CD14-positive monocyte (primary cell): ENCODE results near the gene ACSL6. TPM values are rescaled to one million over a fixed set of nuclear protein-coding genes. Genes with fewer than 3 reads are reported as not detected.

Source experiments
- DNase-seq, 3 donors: peaks; one replicate each; pipeline ENCODE4 v3.0.0-alpha.2; 2011 to 2022
- H2AFZ ChIP-seq: 2 replicates; pipeline ENCODE4 v1.6.0; 2012; ENCODE audit warnings: mild to moderate bottlenecking, low read depth, low read length, inconsistent platforms; ENCODE audit not compliant: insufficient read depth, poor library complexity, severe bottlenecking
- H3K27ac ChIP-seq, 2 donors: 1 replicate in 1 of 2; 2 replicates in 1 of 2; pipeline ENCODE4 v1.5.1; 2012 to 2013; ENCODE audit warnings: low read length in 2 of 2, control low read depth in 1 of 2, inconsistent platforms in 1 of 2, low read depth in 1 of 2, mild to moderate bottlenecking in 1 of 2
- H3K27me3 ChIP-seq, 2 donors: one replicate each; pipeline versions ENCODE4 v1.6.0 to v1.6.1; 2011 to 2013; ENCODE audit warnings: low read length in 2 of 2; ENCODE audit not compliant: control insufficient read depth in 2 of 2, insufficient read depth in 2 of 2
- H3K36me3 ChIP-seq, 2 donors: replicated peaks in 1 of 2; 1 replicate in 1 of 2; 2 replicates in 1 of 2; pipeline versions ENCODE4 v1.5.1 to v1.6.1; 2012 to 2013; ENCODE audit warnings: low read length in 2 of 2, control low read depth in 1 of 2, inconsistent platforms in 1 of 2, mild to moderate bottlenecking in 1 of 2; ENCODE audit not compliant: insufficient read depth in 2 of 2, control insufficient read depth in 1 of 2
- H3K4me1 ChIP-seq, 2 donors: 1 replicate in 1 of 2; 2 replicates in 1 of 2; pipeline versions ENCODE4 v1.5.1 to v1.6.1; 2012 to 2013; ENCODE audit warnings: low read length in 2 of 2, control low read depth in 1 of 2, inconsistent platforms in 1 of 2, mild to moderate bottlenecking in 1 of 2, moderate library complexity in 1 of 2; ENCODE audit not compliant: insufficient read depth in 2 of 2, control insufficient read depth in 1 of 2
- H3K4me2 ChIP-seq: replicated peaks from 2 replicates; pipeline ENCODE3; 2012; ENCODE audit warnings: low read length, moderate library complexity, mild to moderate bottlenecking; ENCODE audit not compliant: poor library complexity, severe bottlenecking; ENCODE audit errors: extremely low read depth
- H3K4me3 ChIP-seq, 3 experiments: fragments of 200-600 bp in 1 of 3; sonication (generic) in 1 of 3; replicated peaks in 1 of 3; 1 replicate in 2 of 3; 2 replicates in 1 of 3; pipeline ENCODE4 v1.5.1; 2011 to 2013; ENCODE audit warnings: low read length in 3 of 3, mild to moderate bottlenecking in 3 of 3, control low read depth in 2 of 3, low read depth in 2 of 3, inconsistent platforms in 1 of 3, moderate library complexity in 1 of 3
- H3K79me2 ChIP-seq: 2 replicates; pipeline ENCODE4 v1.6.0; 2012; ENCODE audit warnings: mild to moderate bottlenecking, control low read depth, inconsistent platforms, low read length, moderate library complexity; ENCODE audit not compliant: insufficient read depth
- H3K9ac ChIP-seq: 2 replicates; pipeline ENCODE4 v1.6.0; 2017; ENCODE audit warnings: low read length, mild to moderate bottlenecking; ENCODE audit not compliant: insufficient read depth, poor library complexity, severe bottlenecking
- H3K9me3 ChIP-seq, 2 donors: replicated peaks in 1 of 2; 1 replicate in 1 of 2; 2 replicates in 1 of 2; pipeline versions ENCODE4 v1.5.1 to v1.6.1; 2012 to 2013; ENCODE audit warnings: low read length in 2 of 2, control low read depth in 1 of 2; ENCODE audit not compliant: control insufficient read depth in 1 of 2, insufficient read depth in 1 of 2
- H4K20me1 ChIP-seq: 2 replicates; pipeline ENCODE4 v1.6.0; 2012; ENCODE audit warnings: mild to moderate bottlenecking, low read length, control low read depth, moderate library complexity; ENCODE audit not compliant: insufficient read depth
- H3K27ac Mint-ChIP-seq, 7 donors: one replicate each; pipeline ENCODE4 v1.8.0; 2020; ENCODE audit warnings: mild to moderate bottlenecking in 7 of 7, mixed read lengths in 7 of 7, moderate library complexity in 6 of 7, inconsistent platforms in 2 of 7
- H3K27me3 Mint-ChIP-seq, 3 donors: one replicate each; pipeline ENCODE4 v1.8.0; 2021 to 2022; ENCODE audit warnings: low read depth in 3 of 3, mild to moderate bottlenecking in 3 of 3, mixed read lengths in 3 of 3, moderate library complexity in 3 of 3, inconsistent platforms in 1 of 3
- H3K36me3 Mint-ChIP-seq, 2 donors: one replicate each; pipeline ENCODE4 v1.8.0; 2020; ENCODE audit warnings: mixed read lengths in 2 of 2, inconsistent platforms in 1 of 2, mild to moderate bottlenecking in 1 of 2
- H3K4me1 Mint-ChIP-seq: one replicate; pipeline ENCODE4 v1.8.0; 2020; ENCODE audit warnings: mild to moderate bottlenecking, mixed read lengths
- H3K4me3 Mint-ChIP-seq, 2 donors: one replicate each; pipeline ENCODE4 v1.8.0; 2020; ENCODE audit warnings: mild to moderate bottlenecking in 2 of 2, mixed read lengths in 2 of 2, moderate library complexity in 1 of 2
- H3K9me3 Mint-ChIP-seq, 7 donors: one replicate each; pipeline ENCODE4 v1.8.0; 2020 to 2022; ENCODE audit warnings: mixed read lengths in 7 of 7, mild to moderate bottlenecking in 6 of 7, moderate library complexity in 6 of 7, inconsistent platforms in 2 of 7
- CTCF ChIP-seq: fragments of 200-600 bp; IDR thresholded peaks from one replicate; pipeline ENCODE4 v1.8.0; 2022; ENCODE audit warnings: antibody characterized with exemption, mild to moderate bottlenecking
- WGBS: methylation state at CpG from one replicate; pipeline ENCODE4 v1.1.5; 2013; ENCODE audit warnings: missing lambda C conversion rate; ENCODE audit not compliant: insufficient coverage; 5-methylcytosine and 5-hydroxymethylcytosine counted together
- intact Hi-C, 2 donors: fragments of 100-400 bp; cut with micrococcal nuclease; formaldehyde crosslinking; loops; one replicate each; pipeline versions ENCODE4 v1.15.0 to v1.15.1; 2023
- polyA plus RNA-seq, 3 donors: library from polyadenylated mRNA; depleted of rRNA in 1 of 3; unstranded in 2 of 3; stranded (reverse) in 1 of 3; fragments of 300-500 nt in 2 of 3; fragments of >200 nt in 1 of 3; fragmentation: Illumina TruSeq in 2 of 3; gene quantifications; 1 replicate in 2 of 3; 2 replicates in 1 of 3; pipeline ENCODE4 v1.2.3, GENCODE V29; 2012 to 2021

ACSL6 gene
- polyA plus RNA-seq, 3 donors: 0.45 TPM; not detected in 2

DNA sequence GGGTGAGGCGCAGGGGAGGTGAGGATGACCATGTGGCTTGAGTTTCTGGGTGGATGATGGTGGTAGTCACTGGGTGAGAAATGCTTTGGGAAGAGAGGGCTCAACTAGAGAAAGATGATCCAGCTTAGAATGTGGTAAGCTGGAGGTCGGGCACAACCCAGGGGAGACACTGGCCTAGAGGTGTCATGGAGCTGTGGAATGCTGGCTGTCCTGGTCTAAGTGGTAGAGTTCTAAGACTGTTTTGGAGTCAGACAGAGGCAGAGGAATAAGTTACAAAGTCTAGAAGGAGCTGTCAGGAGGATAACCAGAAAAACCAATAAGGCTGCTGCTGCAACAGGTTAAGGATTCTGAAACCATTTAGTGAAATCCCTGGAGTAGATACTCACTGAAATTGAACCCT is 19.2 kb upstream of the ACSL6 start:
- H3K9me3 ChIP-seq: no peaks in the 10 kb centered on the region
- no peaks in the 10 kb centered on the region for H3K4me1 ChIP-seq
- H3K27ac ChIP-seq: no peak overlapping the region
- peaks cover 3 to 25% (median 8%) of the 10 kb centered on the region in 7 donors for H3K9me3 Mint-ChIP-seq
- H3K4me2 ChIP-seq: no peak overlapping the region
- 100% methylated on average over 2 of the region's 2 CpGs for WGBS
- no peak overlapping the region for H3K4me3 Mint-ChIP-seq
- no peaks in the 10 kb centered on the region for H3K27me3 ChIP-seq
- H3K36me3 Mint-ChIP-seq: no peaks in the 10 kb centered on the region
- TF ChIP-seq CTCF: no peak
- no peak overlapping the region for H3K27ac Mint-ChIP-seq
- no peak overlapping the region for H2AFZ ChIP-seq
- no peaks in the 10 kb centered on the region for H3K79me2 ChIP-seq
- intact Hi-C loops: no loop called here
- peaks cover 3 to 11% (median 4%) of the 10 kb centered on the region in 3 donors for H3K27me3 Mint-ChIP-seq
- no peaks in the 10 kb centered on the region for H4K20me1 ChIP-seq
- no peak overlapping the region for H3K9ac ChIP-seq
- H3K4me1 Mint-ChIP-seq: no peaks in the 10 kb centered on the region
- no peak overlapping the region for H3K4me3 ChIP-seq
- no peaks in the 10 kb centered on the region for H3K36me3 ChIP-seq
- no peak for DNase-seq

DNA sequence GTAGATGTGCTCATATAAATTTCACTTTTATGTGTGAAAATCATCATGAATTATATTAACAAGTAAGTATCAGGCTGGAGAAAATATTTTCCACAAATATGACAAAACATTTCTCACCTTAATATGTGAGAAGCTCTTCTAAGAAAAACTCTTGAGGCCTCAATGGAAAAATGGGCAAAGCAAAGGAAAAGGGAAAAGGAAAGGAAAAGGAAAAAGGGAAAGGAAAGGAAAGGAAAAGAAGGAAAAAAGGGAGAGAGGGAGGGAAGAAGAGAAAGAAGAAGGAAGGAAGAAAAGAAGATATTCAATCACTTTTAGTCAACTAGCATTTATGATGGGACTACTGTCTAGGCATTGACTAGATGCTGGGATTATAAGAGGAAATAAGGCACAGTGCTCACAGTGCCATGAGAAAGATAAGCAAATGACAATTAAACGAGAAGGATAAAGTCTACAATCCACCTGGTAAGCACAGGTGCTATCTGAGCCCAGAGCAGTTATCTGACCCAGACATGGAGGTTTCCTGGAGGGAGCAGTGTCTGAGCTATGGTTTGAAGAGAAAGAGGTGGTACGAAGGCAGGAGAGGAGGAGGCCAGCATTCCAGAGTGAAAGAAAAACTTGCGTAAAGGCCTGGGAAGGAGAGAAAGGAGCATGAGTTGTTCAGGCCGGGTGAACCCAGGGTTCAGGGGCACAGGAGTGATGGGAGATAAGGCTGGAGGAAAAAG is 18.3 kb upstream of the ACSL6 start:
- Histone ChIP-seq H3K27ac (no peak overlapping the region), H2AFZ (no peak overlapping the region), H3K79me2 (no peaks in the 10 kb centered on the region), H4K20me1 (no peaks in the 10 kb centered on the region), H3K36me3 (no peaks in the 10 kb centered on the region), H3K4me3 (no peak overlapping the region), H3K27me3 (no peaks in the 10 kb centered on the region), H3K9me3 (no peaks in the 10 kb centered on the region), H3K4me2 (no peak overlapping the region), H3K9ac (no peak overlapping the region), H3K4me1 (no peaks in the 10 kb centered on the region)
- no peaks in the 10 kb centered on the region for H3K36me3 Mint-ChIP-seq
- H3K27ac Mint-ChIP-seq: no peak overlapping the region
- peaks cover 2 to 6% (median 3%) of the 10 kb centered on the region in 3 donors for H3K27me3 Mint-ChIP-seq
- no peak for TF ChIP-seq CTCF
- no peaks in the 10 kb centered on the region for H3K4me1 Mint-ChIP-seq
- H3K9me3 Mint-ChIP-seq: peaks cover 3 to 25% (median 8%) of the 10 kb centered on the region in 7 donors
- WGBS: 91% methylated on average over 3 of the region's 4 CpGs
- intact Hi-C loops: no loop called here
- no peak overlapping the region for H3K4me3 Mint-ChIP-seq
- no peak for DNase-seq
